Measurements from ENCODE around the gene CCR7.
"Not testable (repeated sequence)": the region's sequence is repeated elsewhere in the genome, so short reads cannot be mapped to it uniquely, and the experiment has no call there.

The CCR7 gene

DNA sequence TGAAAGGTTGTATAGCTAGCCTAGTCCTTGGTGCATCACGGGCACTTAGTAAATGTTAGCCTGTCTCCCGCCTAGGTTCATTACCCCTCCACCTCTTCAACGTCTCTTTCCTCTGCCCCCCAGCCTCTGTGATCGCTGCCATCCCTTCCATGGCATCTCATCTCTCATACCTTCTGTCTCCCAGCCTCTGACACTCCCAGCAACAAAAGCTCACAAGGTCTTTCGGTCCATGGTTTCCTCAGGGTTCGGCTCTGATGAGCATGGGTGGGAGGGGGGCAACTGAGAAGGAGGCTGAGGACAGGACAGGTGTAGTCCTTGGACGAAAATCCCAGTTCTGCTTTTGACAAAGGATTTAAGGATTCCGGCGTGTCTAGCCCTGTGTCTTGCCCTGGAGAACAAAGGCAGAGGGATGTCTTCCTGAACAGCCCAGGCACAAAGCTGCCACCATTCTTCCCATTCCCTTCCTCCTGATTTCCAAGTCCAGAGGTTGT, 16.7 kb downstream of the CCR7 start:
- no peak for DNase-seq

DNA sequence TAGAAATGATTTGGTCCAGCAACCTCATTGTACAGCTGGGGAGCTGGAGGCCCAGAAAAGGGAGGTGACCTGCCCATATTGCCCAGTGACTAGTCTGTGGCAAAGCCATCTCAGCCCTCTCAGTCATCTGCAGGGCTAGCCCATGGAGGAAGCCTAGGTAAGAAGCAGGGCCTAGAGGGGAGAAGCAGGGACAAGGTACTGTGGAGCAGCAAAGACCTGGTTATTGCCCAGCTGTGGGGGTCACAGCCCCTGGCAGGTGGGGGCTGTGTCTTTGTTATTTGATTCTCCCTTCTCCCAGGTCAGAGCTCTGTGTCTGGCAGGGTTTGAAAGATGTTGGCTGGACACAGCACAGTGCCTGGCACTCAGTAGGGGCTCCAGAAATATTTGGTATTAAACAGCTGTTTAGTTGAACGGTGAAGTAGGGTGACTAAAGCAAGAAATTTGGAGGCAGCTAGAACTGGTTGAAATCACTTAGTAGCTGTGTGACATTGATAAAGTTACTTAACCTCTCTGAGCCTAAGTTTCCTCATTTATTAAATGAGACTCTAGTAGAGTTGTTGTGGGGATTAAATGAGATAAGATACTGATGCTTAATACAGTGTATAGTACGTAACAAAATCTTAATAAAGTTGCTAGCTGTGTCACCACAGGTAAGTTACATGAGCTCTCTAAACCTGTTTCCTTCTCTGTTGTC, 17.3 kb downstream of the CCR7 start:
- DNase-seq, result no peak

DNA sequence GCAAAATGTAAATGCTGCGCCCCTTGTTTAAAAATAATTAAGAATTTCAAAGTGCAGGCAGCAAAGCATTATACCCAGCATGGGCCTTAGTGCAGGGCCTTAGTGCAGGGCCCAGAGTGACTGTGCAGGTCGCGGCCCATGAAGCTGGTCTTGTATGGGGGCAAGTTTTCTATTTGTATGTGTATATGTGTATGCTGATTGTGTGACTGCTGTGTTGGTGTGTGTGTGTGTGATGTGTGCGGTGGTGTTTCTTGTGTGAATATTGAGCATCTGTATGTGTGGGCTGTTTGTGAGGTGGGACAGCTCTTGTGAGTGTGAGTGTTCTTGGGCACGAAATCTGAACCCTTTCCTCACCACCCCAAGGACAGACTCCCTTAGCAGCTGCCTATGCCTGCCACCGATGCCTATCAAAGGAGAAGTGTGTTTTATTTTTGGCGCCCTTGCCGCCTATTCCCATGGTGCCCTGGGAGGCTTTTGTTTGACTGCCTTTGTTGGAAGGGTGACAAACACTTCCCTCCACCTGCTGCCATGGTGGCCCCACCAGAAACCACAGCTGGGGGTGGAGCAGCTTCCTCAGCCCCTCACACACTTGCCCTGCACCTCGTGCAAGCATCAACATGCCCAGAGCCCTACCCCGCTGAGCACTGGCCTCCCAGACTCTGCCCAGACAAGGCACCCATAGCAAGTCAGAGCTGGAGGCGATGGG, 18.0 kb downstream of the CCR7 start:
- DNase-seq, result peak; percentile 96 to 97

DNA sequence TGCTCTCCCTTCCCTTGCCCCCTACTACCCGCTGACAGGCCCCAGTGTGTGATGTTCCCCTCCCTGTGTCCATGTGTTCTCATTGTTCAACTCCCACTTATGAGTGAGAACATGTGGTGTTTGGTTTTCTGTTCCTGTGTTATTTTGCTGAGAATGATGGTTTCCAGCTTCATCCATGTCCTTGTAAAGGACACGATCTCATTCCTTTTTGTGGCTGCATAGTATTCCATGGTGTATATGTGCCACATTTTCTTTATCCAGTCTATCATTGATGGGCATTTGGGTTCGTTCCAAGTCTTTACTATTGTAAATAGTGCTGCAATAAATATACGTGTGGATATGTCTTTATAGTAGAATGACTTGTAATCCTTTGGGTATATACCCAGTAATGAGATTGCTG, 18.8 kb downstream of the CCR7 start:
- DNase-seq, result not testable (repeated sequence)

DNA sequence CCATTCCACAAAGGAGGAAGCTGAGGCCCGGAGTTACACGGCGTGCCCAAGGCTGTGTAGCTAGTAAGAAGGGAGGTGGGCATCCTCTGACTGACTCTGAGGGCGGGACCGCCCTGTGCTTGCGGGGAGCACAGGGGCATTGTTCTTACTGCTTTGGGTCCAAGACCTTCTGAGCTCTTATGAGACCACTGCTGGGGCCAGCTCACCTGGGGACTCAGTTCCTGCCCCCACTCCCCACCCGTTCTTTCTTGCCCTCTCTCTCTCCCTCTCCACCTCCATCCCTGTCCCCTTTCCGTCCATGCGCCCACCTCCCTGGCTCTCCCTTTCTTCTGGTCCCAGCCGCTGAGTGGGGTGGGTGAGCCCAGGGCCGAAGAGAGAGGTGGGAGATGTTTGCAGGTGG, 19.6 kb downstream of the CCR7 start:
- no peak for DNase-seq

DNA sequence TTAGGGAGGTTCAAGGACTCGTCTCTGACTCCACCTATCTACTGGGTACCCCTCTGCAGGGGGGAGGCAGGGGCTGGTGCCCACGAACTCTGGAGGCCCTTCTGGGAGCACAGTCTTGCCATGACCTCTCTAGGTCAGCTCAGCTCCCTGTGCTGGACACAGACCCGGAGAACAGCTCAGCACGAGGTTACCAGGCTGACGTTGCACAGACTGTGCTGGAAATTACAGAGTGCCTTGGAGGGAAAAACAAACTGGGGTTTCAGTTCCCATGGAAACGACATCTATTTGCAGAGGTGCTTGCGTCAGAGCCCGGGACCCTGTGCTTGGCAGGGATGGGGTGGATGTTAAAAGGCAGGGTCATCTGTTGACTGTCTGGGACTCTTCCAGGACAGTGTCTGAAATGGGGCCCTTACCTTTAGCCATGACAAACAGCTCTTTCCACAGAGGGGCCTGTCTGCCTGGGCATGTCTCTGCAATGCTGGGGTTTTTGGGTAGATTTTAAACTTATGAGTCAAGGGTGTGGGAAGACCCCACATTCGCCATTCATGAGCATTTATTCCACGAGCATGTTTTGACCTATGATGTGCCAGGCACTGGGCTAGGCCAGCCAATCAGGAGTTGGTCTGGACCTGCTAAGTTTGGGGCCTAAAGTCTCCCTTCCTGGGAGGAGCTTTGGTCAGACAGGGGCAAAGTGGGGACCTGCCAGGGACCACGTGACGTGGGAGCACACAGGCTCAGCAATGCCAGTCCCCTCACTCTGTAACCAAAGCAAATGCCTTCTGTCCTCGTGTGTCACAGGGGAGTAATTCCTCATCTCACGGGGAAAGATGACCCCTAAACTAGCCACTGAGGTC, 22.5 kb downstream of the CCR7 start:
- DNase-seq, result peak; percentile 70 to 80

- peak in 1 of 2 experiments; percentile 61 for DNase-seq
Measured at GRCh38 chr17:40541873-40542557, 23.3 kb downstream of the CCR7 start.

- DNase-seq, result no peak
Measured at GRCh38 chr17:40541060-40541872, 24.0 kb downstream of the CCR7 start.

- no peak for DNase-seq
Measured at GRCh38 chr17:40540448-40540847, 24.8 kb downstream of the CCR7 start.

DNA sequence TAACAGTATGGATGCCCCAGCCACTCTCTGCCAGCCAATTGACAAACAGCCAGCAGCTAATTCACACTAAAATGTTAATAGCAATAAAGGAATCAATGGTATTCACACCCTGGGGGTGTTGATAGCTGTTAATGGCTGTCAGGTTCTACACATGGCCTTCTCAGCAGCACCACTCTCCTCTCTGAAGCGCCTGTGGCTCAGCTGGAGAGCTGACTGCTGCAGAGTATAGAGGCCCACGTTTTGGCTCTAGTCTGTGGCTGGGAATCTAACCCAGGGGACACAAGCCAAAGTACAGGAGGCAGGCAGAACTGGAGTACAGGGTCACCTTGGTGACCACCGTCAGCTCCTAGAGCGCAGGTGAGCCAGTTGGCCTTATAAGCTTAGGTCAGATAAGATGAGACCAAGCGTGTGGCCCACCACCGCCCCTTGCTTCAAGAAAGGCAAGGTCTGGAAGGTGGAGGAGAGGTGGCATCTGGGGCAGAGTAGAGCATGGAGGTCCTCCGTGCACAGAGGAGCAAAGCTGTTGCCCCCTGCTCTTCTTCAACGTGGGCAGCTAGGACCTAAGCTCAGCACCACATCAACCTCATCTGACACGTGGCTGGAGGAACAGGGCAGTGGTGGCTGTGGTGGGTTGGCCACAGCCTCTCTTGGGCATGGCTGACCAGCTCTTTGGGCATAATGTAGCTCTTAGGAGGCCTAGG, 25.4 kb downstream of the CCR7 start:
- no peak for DNase-seq

DNA sequence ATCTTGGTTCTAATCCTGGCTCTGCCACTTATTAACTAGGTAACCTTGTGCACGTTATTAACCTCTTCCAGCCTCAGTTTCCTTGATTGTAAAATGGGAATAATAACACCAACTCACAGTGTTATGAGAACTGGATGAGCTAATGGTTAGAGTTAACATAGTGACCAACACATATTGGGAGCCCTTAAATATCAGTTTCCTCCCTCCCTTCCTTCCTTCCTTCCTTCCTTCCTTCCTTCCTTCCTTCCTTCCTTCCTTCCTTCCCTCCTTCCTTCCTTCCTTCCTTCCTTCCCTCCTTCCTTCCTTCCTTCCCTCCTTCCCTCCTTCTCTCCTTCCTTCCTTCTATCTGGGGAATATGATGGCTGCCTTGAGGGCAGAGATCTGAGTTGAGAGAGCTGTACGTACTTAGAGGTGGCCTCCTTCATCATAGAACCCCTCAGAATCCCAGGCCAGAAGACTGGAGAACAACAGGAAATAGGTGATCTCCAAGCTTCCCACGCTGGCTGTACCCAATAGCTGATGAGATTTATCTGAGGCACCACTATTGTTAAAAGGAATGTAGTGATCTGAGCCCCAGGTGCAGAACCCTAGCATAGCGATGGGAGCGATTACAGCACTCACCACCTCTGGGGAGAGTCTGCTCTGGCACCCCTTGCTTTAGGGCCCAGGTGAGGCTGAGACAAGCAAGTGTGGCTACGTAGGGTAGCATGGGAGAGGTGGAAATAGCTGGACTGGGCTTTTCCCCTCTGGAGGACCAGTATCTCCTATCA, 26.2 kb downstream of the CCR7 start:
- no peak for DNase-seq

GRCh38 chr17:40538019-40538935, 27.0 kb downstream of the CCR7 start:
- no peak for DNase-seq

DNA sequence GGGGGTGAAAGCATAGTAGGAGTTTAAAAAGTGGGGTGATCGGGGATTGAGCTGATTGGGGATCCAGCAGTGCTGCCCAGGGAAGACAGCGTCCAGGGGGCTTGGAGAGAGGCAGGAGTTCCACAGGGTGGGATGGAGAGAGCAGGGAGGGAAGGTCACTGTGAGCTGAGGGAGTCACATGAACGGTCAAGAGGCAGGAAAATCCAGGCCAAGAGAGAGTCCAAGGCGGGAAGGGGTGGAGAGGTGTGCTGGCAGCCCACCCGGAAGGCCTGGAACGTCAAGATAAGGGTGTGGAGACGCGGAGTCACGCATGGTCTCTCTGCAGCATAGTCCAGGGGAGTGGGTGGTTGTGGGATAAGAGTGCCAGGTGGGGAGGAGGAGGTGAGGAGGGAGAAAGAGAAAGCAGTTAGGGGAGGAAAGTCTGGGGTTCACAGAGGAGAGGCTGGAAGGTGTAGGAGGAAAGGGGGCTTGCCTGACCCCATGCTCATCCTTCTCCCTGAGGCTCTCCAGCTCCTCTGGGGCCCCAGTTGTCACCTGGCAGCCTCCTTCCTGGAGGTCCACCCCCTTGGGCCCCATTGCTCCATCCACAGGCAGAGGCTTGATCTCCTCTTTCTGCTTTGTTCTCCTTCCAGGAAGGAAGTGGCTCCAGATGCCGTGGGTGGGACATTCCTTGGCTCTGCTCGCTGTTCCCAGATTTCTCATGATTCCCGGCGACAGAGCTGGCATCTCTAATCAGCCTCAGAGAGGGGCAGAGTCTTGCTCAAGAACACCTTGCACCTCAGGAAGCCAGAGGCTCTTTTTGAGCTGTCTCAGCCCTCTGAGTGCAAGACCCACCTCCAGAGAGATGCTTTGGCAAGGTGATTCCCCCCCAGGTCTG, 28.7 kb downstream of the CCR7 start:
- DNase-seq, result no peak

GRCh38 chr17:40535924-40536294, 29.4 kb downstream of the CCR7 start:
- no peak for DNase-seq

DNA sequence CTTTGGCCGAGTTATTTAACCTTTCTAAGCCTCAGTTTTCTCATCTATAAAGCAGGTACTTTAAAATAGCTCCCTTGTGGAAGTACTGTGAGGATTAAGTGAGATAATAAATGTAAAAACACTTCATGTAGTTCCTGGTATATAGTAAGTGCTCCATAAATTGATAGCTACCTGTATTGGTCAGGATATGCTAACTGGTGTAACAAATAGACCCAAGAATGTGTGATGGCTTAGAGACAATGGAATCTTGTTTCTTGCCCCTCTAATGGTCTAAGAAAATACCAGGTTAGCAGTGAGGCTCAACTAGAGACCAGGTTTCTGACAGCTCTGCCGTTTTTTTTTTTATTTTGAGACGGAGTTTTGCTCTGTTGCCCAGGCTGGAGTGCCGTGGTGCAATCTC, 29.8 kb downstream of the CCR7 start:
- DNase-seq, result no peak

DNA sequence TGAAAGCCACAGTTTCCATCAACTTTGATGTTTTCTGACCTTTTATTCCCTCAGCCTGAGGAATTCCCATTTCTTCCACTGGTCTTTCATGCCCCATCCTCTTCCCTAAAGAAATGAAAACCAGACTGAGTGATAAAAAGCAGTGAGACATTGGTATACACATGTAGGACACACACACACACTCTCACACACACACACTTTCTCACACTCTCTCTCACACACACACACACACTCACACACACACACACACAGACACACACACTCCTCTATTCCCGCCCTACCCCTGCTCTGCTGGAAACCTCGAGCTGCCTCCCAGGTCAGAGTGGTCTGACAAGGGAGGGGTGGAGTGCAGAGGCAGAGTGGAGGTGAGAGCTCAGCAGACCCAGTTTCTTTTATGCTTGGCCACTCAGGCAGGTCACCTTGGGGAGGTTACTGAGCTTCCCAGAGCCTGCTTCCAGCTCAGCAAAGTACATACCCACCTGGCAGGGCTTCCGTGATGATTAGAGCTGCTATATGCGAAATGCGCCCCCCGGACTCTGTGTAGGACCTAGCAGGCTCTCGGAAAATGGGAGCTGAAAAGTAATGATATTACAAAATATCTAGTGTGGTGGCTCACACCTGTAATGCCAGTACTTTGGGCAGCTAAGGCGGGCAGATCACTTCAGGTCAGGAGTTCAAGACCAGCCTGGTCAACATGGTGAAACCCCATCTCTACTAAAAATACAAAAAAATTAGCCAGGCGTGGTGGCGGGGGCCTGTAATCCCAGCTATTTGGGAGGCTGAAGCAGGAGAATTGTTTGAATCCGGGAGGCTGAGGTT, 30.7 kb downstream of the CCR7 start:
- DNase-seq, result no peak

DNA sequence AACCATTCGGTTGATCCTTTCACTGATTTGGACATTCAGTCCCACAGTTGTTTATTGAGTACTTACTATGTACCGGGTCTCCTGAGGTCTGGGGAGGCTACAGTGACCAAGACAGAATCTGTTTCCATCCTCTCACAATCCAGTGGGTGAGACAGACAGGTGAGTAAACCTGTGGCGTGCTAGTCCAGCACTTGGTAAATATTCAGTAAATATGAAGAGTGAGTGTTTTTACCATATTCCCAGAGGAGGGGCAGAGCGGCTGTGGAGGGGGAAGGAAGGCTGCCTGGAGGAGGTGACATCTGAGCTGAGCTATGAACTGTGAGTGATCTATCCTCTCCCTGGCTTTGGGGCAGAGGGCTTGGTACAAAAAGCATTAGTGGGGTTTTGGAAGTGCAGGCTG, 31.4 kb downstream of the CCR7 start:
- no peak for DNase-seq

Measured in SHP77 (cell line).